Fibroblast of mammary gland (primary cell): Measurements from ENCODE around the gene EDDM13.

ENCODE experiments used
- DNase-seq: peaks from one replicate; pipeline ENCODE4 v3.0.0-alpha.2; 2010; ENCODE audit warnings: low read depth
- H3K4me3 ChIP-seq: 2 replicates; pipeline ENCODE4 v1.5.1; 2011; ENCODE audit warnings: low read depth, mild to moderate bottlenecking, low read length, moderate library complexity; ENCODE audit not compliant: control insufficient read depth
- TF ChIP-seq, protein P1 (sequence below): conservative IDR thresholded peaks from 2 replicates; pipeline ENCODE4 v1.5.1; 2011; ENCODE audit warnings: low read depth, low read length, inconsistent platforms; ENCODE audit not compliant: control insufficient read depth, insufficient read depth

The EDDM13 gene

GRCh38 chr19:56312787-56313657 is 40.5 kb downstream of the EDDM13 start:
- no peak overlapping the region for H3K4me3 ChIP-seq
- TF ChIP-seq, protein P1, sequence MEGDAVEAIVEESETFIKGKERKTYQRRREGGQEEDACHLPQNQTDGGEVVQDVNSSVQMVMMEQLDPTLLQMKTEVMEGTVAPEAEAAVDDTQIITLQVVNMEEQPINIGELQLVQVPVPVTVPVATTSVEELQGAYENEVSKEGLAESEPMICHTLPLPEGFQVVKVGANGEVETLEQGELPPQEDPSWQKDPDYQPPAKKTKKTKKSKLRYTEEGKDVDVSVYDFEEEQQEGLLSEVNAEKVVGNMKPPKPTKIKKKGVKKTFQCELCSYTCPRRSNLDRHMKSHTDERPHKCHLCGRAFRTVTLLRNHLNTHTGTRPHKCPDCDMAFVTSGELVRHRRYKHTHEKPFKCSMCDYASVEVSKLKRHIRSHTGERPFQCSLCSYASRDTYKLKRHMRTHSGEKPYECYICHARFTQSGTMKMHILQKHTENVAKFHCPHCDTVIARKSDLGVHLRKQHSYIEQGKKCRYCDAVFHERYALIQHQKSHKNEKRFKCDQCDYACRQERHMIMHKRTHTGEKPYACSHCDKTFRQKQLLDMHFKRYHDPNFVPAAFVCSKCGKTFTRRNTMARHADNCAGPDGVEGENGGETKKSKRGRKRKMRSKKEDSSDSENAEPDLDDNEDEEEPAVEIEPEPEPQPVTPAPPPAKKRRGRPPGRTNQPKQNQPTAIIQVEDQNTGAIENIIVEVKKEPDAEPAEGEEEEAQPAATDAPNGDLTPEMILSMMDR = no peak
- no peak for DNase-seq

DNA sequence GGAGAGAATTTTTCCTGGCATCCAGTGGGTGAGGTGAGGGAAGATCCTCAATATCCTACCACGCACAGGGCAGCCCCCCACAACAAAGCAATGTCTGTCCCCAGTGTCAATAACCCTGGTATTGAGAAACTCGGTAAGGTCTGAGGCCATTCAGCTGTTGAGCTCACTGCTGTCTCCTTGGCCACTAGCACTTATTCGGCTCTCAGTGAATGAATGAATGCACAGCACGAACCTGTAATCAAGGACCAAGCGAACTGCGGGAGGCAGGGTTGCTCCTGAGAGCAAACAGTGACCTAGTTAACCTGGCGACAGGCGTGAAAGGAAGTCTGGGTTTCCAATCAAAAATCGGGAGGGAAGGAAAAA is 41.5 kb downstream of the EDDM13 start:
- TF ChIP-seq, protein P1 = no peak
- DNase-seq = no peak

GRCh38 chr19:56314381-56315076 is 42.0 kb downstream of the EDDM13 start, which contains the start of gene ZSCAN5A:
Gene ZSCAN5A, minus strand, starts transcription at chr19:56314839. Its CDS starts 89,793 bp downstream, at chr19:56225046.
- peak; percentile 92 for DNase-seq
- H3K4me3 ChIP-seq = peak within 1 kb of the TSS; percentile 86
- TF ChIP-seq, protein P1 = no peak

More for the DNA sequence above, 41.5 kb downstream of the EDDM13 start:
- peak overlapping the region; percentile 86 for H3K4me3 ChIP-seq

- peak overlapping the region; percentile 86 for H3K4me3 ChIP-seq
- TF ChIP-seq, protein P1 = no peak
- peak; percentile 98 for DNase-seq
Observed at GRCh38 chr19:56315077-56315828, 42.7 kb downstream of the EDDM13 start.

DNA sequence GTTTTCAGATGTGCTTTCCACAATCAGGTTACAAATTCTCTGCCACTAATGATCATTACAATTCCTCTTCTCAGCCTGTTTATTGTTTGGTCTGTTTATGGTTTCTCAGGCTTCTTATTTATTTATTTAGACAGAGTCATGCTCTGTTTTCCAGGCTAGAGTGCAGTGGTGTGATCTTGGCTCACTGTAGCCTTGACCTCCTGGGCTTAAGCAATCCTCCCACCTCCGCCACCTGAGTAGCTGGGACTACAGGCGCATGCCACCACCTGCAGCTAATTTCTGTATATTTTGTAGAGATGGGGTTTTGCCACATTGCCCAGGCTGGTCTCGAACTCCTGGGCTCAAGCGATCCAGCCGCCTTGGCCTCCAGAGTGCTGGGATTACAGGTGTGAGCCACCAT is 44.2 kb downstream of the EDDM13 start:
- no peak overlapping the region for H3K4me3 ChIP-seq
- TF ChIP-seq, protein P1 = no peak
- DNase-seq = no peak

- TF ChIP-seq, protein P1 = no peak
- no peak overlapping the region for H3K4me3 ChIP-seq
- DNase-seq = no peak
Observed at GRCh38 chr19:56317749-56318148, 45.2 kb downstream of the EDDM13 start.
